Right ventricle myocardium inferior (tissue), 1 donor: Measurements from ENCODE around the gene IGDCC3. TPM values are rescaled to one million over a fixed set of nuclear protein-coding genes. Genes with fewer than 3 reads are reported as not detected.

Experiments
- ATAC-seq: fragments of 200-7000 bp; cut with Tn5 transposase; one replicate; pipeline ENCODE4 v1.9.1; 2020; ENCODE audit warnings: mild to moderate bottlenecking, moderate library complexity
- DNase-seq: peaks from one replicate; pipeline ENCODE4 v3.0.0; 2021; ENCODE audit errors: missing footprints
- intact Hi-C: fragments of 100-400 bp; cut with DNase I; formaldehyde crosslinking; loops from one replicate; pipeline ENCODE4 v1.11.0; 2022
- total RNA-seq: library from RNA; stranded (reverse); fragmentation: NEBNext Ultra II Directional; extraction: Animal tissue kit (Norgen Biotek cat#: 25700); gene quantifications from one replicate; pipeline ENCODE4 v1.2.1, GENCODE V29; 2021
- donor health status: DM: no; HTN: yes; CAD: no; lungs with severe emphysema.

The IGDCC3 gene
- total RNA-seq, 1 donor from 2014 or later = 0.43 TPM

- ATAC-seq = no peak
- intact Hi-C loops = no loop called here
- DNase-seq = peak; percentile 7
Observed at GRCh38 chr15:65393091-65393490, 15.3 kb upstream of the IGDCC3 start.

GRCh38 chr15:65392368-65392767 is 14.6 kb upstream of the IGDCC3 start:
- DNase-seq (peak; percentile 46), ATAC-seq (peak; percentile 73)
- intact Hi-C loops = no loop called here

GRCh38 chr15:65391732-65392131 is 13.9 kb upstream of the IGDCC3 start:
- intact Hi-C loops = no loop called here
- ATAC-seq = no peak
- peak; percentile 57 for DNase-seq

GRCh38 chr15:65390447-65390846 is 12.6 kb upstream of the IGDCC3 start:
- intact Hi-C loops = no loop called here
- DNase-seq = no peak
- no peak for ATAC-seq

GRCh38 chr15:65389226-65389625 is 11.4 kb upstream of the IGDCC3 start:
- DNase-seq = no peak
- intact Hi-C loops = no loop called here
- ATAC-seq = no peak

- ATAC-seq (no peak), DNase-seq (peak; percentile 33)
- intact Hi-C loops = no loop called here
Observed at GRCh38 chr15:65388306-65389080, 10.7 kb upstream of the IGDCC3 start.

- intact Hi-C loops = no loop called here
- DNase-seq (no peak), ATAC-seq (no peak)
Observed at GRCh38 chr15:65386886-65387285, 9.1 kb upstream of the IGDCC3 start.

GRCh38 chr15:65386376-65386775 is 8.6 kb upstream of the IGDCC3 start:
- intact Hi-C loops = no loop called here
- ATAC-seq (no peak), DNase-seq (no peak)

- intact Hi-C loops = loop anchor here (1.0 kb wide), 1 partner anchor 67 kb away; no protein-coding TSS in a partner anchor
- ATAC-seq (peak; percentile 58), DNase-seq (no peak)
Observed at GRCh38 chr15:65385870-65386258, 8.1 kb upstream of the IGDCC3 start.

GRCh38 chr15:65384895-65385869 is 7.4 kb upstream of the IGDCC3 start:
- intact Hi-C loops = loop anchor here (1.0 kb wide), 2 partner anchors 62 to 66 kb away; no protein-coding TSS in a partner anchor
- DNase-seq (peak; percentile 92), ATAC-seq (peak; percentile 93)

- intact Hi-C loops = loop anchor here (1.0 kb wide), 1 partner anchor 61 kb away; no protein-coding TSS in a partner anchor
Observed at GRCh38 chr15:65384505-65384894, 6.7 kb upstream of the IGDCC3 start.

GRCh38 chr15:65383991-65384390 is 6.2 kb upstream of the IGDCC3 start:
- intact Hi-C loops = loop anchor here (1.0 kb wide), 1 partner anchor 61 kb away; no protein-coding TSS in a partner anchor
- DNase-seq = no peak
- ATAC-seq = no peak

More at GRCh38 chr15:65384505-65384894, 6.7 kb upstream of the IGDCC3 start:
- DNase-seq (peak; percentile 7), ATAC-seq (no peak)

- intact Hi-C loops = no loop called here
- peak; percentile 18 for DNase-seq
Observed at GRCh38 chr15:65383456-65383855, 5.7 kb upstream of the IGDCC3 start.

GRCh38 chr15:65382921-65383320 is 5.1 kb upstream of the IGDCC3 start:
- no peak for ATAC-seq
- intact Hi-C loops = no loop called here
- peak; percentile 43 for DNase-seq

More at GRCh38 chr15:65383456-65383855, 5.7 kb upstream of the IGDCC3 start:
- no peak for ATAC-seq

GRCh38 chr15:65382146-65382491 is 4.3 kb upstream of the IGDCC3 start:
- intact Hi-C loops = no loop called here
- ATAC-seq = no peak
- no peak for DNase-seq

- ATAC-seq (no peak), DNase-seq (no peak)
- intact Hi-C loops = no loop called here
Observed at GRCh38 chr15:65381445-65382145, 3.8 kb upstream of the IGDCC3 start.

- no peak for ATAC-seq
- intact Hi-C loops = no loop called here
- no peak for DNase-seq
Observed at GRCh38 chr15:65379986-65380385, 2.2 kb upstream of the IGDCC3 start.

- no peak for DNase-seq
- ATAC-seq = peak; percentile 48
- intact Hi-C loops = no loop called here
Observed at GRCh38 chr15:65377105-65377975, 462 bp downstream of the IGDCC3 start.
